ENCODE measurements around the gene GPR85.
A peak's percentile ranks its signal among the peaks of the same experiment; 100 is the strongest.

The GPR85 gene

DNA sequence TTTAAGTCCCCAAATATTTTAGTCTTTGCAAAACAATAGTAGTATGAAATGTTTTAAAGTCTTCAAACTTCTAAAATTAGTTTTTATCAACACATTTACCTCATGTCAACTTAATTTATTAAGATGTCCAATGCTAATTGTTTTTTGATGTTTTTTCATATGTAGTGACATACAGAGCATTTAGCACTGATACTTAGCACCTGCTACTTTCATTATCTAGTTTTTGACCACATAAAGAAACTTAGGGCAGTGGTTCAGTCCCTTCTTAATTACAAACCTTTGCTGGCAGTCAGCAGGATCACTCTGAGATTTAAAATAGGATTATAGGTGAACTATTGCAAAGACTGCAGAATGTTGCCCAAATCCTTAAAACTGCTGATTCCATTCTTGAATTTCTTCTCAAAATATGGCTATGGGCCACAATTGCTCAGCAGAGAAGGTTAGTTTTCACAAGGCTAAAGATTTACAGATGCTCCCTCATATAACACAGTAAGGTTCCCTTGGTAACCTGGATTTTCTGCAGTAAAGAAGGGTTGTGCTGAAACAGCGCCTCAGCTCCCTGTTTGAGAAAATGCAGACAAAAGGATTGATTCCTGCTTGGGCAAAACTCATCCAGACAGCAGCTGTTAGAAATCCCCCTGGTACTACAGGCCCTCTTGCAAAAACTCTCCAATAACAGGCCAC is 3.4 kb downstream of the GPR85 start:
- peak overlapping the region; percentile 49 for H3K4me2 ChIP-seq
- peak overlapping the region; percentile 73 for H3K27ac ChIP-seq

DNA sequence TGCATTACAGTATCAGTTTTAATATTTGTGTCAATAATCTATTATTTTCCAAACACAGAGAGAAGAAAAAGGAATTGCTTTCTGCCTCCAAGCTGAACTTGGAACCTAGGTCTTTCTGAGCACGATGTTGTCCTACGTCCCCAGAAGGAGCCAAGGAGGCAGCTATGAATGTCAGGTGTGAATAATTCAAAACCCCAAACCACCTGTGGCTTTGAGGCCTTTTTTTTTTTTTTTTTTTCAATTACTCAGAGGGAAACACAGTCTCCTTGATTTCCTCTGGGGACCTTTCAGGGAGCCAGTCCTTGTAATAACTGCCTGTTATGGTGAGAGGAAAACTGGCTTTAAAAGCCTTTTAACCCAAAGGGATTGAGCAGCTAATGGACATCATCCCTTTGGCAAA is 8.3 kb downstream of the GPR85 start:
- TF ChIP-seq, protein P1, sequence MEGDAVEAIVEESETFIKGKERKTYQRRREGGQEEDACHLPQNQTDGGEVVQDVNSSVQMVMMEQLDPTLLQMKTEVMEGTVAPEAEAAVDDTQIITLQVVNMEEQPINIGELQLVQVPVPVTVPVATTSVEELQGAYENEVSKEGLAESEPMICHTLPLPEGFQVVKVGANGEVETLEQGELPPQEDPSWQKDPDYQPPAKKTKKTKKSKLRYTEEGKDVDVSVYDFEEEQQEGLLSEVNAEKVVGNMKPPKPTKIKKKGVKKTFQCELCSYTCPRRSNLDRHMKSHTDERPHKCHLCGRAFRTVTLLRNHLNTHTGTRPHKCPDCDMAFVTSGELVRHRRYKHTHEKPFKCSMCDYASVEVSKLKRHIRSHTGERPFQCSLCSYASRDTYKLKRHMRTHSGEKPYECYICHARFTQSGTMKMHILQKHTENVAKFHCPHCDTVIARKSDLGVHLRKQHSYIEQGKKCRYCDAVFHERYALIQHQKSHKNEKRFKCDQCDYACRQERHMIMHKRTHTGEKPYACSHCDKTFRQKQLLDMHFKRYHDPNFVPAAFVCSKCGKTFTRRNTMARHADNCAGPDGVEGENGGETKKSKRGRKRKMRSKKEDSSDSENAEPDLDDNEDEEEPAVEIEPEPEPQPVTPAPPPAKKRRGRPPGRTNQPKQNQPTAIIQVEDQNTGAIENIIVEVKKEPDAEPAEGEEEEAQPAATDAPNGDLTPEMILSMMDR (conservative IDR thresholded peaks at IDR 0.05; ENCODE audit: low read depth, low read length): no peak
- Histone ChIP-seq H3K27me3 (ENCODE audit: insufficient read depth, low read depth) (no peaks in the 10 kb centered on the region), H2AFZ (ENCODE audit: low read depth) (no peak overlapping the region), H3K36me3 (ENCODE audit: insufficient read depth) (no peaks in the 10 kb centered on the region), H3K79me2 (ENCODE audit: insufficient read depth, low read depth) (no peaks in the 10 kb centered on the region), H3K9ac (no peak overlapping the region), H3K4me3 (IDR thresholded peaks at IDR 0.05; ENCODE audit: insufficient read depth, low read depth, low read length) (no peak overlapping the region), H4K20me1 (ENCODE audit: insufficient read depth) (no peaks in the 10 kb centered on the region), H3K4me2 (peak overlapping the region; percentile 12; the same call in 1 of the 2 replicates), H3K27ac (no peak overlapping the region), H3K4me1 (ENCODE audit: low read depth, poor library complexity, severe bottlenecking) (peaks cover 32% of the 10 kb centered on the region)

More for the DNA sequence above, 3.4 kb downstream of the GPR85 start:
- Histone ChIP-seq H3K9ac (peak overlapping the region; percentile 28; the same call in 1 of the 2 replicates), H2AFZ (ENCODE audit: low read depth) (peak overlapping the region; percentile 4; the same call in 1 of the 2 replicates), H3K4me1 (ENCODE audit: low read depth, poor library complexity, severe bottlenecking) (peaks cover 46% of the 10 kb centered on the region), H3K4me3 (IDR thresholded peaks at IDR 0.05; ENCODE audit: insufficient read depth, low read depth, low read length) (no peak overlapping the region), H3K79me2 (ENCODE audit: insufficient read depth, low read depth) (no peaks in the 10 kb centered on the region), H4K20me1 (ENCODE audit: insufficient read depth) (no peaks in the 10 kb centered on the region), H3K36me3 (ENCODE audit: insufficient read depth) (no peaks in the 10 kb centered on the region), H3K27me3 (ENCODE audit: insufficient read depth, low read depth) (no peaks in the 10 kb centered on the region)
- TF ChIP-seq, protein P1 (conservative IDR thresholded peaks at IDR 0.05; ENCODE audit: low read depth, low read length): no peak

DNA sequence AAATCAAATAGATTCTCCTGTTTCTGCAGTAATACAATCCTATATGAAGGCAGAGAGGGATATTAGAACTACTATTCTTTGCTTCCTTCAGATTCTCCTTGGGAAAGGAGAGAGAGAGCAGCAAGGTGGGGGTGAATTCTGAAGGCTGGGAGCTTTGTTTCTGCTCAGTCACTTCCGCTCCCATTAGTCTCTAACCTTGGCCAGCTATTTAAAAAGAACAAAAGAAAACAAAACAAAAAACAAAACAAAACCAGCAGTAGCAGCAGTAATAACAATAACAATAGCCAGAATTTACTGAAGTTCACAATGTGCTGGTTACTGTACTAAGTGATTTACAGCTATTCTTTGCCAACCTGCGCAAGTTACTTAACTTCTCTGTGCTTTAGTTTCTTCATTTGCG is 9.9 kb downstream of the GPR85 start:
- H3K36me3 ChIP-seq (ENCODE audit: insufficient read depth): no peaks in the 10 kb centered on the region
- peaks cover 20% of the 10 kb centered on the region for H3K4me1 ChIP-seq (ENCODE audit: low read depth, poor library complexity, severe bottlenecking)
- no peak overlapping the region for H3K4me3 ChIP-seq (IDR thresholded peaks at IDR 0.05; ENCODE audit: insufficient read depth, low read depth, low read length)
- no peak overlapping the region for H3K4me2 ChIP-seq
- no peaks in the 10 kb centered on the region for H4K20me1 ChIP-seq (ENCODE audit: insufficient read depth)
- H3K27me3 ChIP-seq (ENCODE audit: insufficient read depth, low read depth): no peaks in the 10 kb centered on the region
- H3K79me2 ChIP-seq (ENCODE audit: insufficient read depth, low read depth): no peaks in the 10 kb centered on the region
- H3K9ac ChIP-seq: no peak overlapping the region
- TF ChIP-seq, protein P1 (conservative IDR thresholded peaks at IDR 0.05; ENCODE audit: low read depth, low read length): no peak
- H3K27ac ChIP-seq: no peak overlapping the region
- no peak overlapping the region for H2AFZ ChIP-seq (ENCODE audit: low read depth)

DNA sequence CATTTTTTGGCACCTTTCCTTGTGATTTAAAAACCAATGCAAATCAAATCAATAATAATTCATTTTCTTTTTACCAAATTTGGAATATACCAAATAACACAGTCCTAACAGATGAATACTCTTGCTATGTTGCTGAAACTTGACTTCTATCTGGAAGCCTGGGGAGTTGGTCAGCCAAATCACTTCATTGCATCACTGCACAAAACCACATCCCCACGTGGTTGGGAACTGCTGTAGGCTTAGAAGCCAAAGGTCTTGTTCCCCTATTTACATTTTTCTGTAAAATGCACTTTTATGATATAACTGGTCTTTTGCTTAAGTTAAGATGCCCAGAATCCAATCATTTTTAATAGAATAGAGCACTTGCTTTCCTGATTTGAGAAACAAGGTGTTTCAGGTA is 15.2 kb downstream of the GPR85 start:
- H3K27ac ChIP-seq: no peak overlapping the region
- H3K36me3 ChIP-seq (ENCODE audit: insufficient read depth): no peaks in the 10 kb centered on the region
- H3K4me3 ChIP-seq (IDR thresholded peaks at IDR 0.05; ENCODE audit: insufficient read depth, low read depth, low read length): no peak overlapping the region
- no peaks in the 10 kb centered on the region for H3K27me3 ChIP-seq (ENCODE audit: insufficient read depth, low read depth)
- H4K20me1 ChIP-seq (ENCODE audit: insufficient read depth): no peaks in the 10 kb centered on the region
- H3K4me2 ChIP-seq: peak overlapping the region; percentile 26
- H3K4me1 ChIP-seq (ENCODE audit: low read depth, poor library complexity, severe bottlenecking): peaks cover 13% of the 10 kb centered on the region
- no peak overlapping the region for H3K9ac ChIP-seq
- H3K79me2 ChIP-seq (ENCODE audit: insufficient read depth, low read depth): no peaks in the 10 kb centered on the region
- TF ChIP-seq, protein P1 (conservative IDR thresholded peaks at IDR 0.05; ENCODE audit: low read depth, low read length): no peak
- no peak overlapping the region for H2AFZ ChIP-seq (ENCODE audit: low read depth)
